NCI-H526 treated with DMSO at 0.1 percent for 48 hours (cell line): ENCODE results near the gene KRT222.

Experiments
- DNase-seq: peaks from one replicate; lab custom pipeline; 2025; lab: John Stamatoyannopoulos, UW

KRT222 gene

DNA sequence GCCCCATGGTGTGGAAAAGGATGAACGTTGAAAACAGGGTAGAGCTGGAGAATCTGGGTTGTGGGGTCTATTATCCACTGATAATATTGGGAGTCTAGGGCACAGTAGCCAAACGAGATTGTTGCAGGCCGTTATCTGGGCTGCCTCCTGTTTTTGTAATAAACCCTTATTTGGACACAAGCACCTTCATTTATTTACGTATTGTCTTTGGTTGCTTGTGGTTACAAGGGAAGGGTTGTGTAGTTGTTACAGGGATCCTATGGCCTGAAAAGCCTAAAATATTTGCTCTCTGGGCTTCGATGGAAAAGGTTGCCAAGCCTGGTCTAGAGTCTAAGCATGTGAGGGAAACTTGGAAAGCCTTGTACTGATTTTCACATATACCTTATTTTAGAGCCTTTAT lies 13.0 kb downstream of the KRT222 start:
- DNase-seq, result no peak

DNA sequence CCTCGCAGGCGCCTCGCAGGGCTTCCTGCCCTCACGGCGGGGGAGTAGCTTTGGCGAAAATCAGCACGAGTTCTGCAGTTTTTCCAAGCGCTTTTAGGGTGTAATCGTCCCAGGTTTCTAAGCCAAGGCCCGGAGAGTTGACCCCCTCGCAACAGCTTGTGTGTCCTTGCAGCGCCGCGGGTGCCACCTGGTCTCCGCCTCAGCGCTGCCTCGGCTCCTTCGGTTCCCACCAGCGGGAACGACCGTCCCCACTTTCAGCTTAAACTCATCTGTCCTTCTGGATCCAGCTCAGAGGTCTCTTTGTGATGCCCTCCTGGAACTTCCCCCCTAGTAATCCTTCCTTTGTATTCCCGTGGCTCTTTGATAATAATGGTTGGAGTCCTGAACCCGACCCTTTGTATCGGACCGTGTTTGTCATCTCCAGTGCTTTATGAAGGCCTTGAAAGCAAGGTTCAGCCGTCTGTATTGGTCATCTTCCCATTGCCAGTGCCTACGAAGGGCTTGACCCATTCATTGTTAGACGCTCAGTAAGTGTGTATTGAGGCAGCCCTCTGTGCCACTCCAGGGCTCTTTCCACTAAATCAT lies 16.5 kb downstream of the KRT222 start:
- DNase-seq, result no peak

DNA sequence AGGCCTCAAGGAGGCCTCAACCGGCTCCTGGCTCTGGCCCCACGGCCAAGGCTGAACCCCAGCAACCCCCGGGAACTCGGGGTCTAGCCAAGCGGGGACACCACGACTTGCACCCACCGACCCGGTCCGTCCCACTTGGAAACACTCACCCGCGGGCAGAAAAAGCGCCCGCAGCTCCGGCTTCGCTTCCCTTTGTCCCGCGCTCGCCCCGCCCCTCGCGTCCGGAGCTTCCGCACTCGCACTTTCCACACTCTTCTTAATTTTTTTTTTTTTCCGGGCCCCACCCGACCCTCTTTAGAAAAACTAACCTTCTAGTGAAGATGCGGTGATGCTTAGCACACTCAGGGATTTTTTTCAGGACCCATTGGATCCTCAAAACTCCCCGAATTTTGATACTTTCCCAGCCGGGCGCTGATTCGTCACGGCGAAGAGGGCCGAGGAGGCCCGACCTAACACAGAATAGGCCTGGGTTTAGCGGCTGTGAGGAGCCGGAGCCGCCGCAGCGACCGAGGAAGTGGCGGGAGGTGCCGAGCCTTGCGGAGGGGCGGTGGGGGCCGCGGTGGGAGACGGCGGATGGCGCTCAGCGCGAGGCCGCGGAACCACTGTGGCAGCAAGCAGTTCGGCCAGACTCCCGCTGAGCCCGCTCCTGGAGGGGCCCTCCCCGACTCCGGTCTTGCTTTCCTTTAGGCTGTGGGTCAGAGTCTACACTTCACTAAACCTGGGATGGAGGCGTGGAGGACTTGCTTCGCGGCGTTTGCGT lies 17.2 kb downstream of the KRT222 start, which contains the start of gene SMARCE1:
Gene SMARCE1 (minus strand): TSS at position 195 of the 760 bp plus-strand sequence. CDS start 2,016 bp downstream, outside the sequence.
- peak; percentile 81 for DNase-seq

GRCh38 chr17:40646791-40647623 lies 18.0 kb downstream of the KRT222 start:
- no peak for DNase-seq

- no peak for DNase-seq
Measured at GRCh38 chr17:40645943-40646342, 19.0 kb downstream of the KRT222 start.

- no peak for DNase-seq
Measured at GRCh38 chr17:40645291-40645690, 19.7 kb downstream of the KRT222 start.

DNA sequence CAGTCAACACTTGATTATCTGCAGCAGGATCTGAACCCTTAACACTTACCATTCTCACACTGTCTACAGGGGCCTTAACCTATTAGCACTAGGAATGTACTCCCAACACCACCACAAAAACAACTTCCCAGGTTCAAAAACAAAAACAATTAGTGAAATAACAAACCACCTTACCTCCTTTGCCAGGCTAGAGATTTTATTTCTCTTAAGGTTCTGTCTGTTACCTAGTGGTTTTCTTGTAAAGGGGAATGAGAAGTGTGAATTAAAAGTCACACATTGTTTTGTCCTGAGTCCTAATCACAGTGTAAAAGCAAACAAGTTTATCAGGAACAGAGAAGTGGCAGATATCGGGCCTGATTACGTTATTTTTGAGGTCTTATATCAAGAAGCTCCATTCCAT lies 27.0 kb downstream of the KRT222 start:
- DNase-seq, result no peak

- no peak for DNase-seq
Measured at GRCh38 chr17:40633871-40634270, 31.1 kb downstream of the KRT222 start.

DNA sequence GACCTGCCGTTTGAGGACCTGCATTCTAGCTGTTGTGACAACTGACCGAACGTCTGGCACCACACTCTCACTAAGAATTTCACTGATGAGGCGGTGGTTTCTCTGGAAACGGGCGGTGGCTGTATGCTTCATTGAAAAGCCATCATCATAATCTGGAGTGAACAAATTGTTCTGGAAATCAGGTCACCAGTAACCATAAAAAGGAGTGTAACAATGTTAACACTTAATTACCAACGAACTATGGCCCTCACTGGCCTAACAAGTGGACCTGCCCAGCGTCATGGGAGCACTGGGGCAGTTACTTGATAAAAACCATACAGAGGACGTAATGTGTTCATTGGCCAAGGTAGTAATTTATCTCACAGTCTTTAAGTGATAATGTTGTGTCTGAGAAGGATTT lies 32.8 kb downstream of the KRT222 start:
- no peak for DNase-seq

- DNase-seq, result no peak
Measured at GRCh38 chr17:40629842-40630241, 35.1 kb downstream of the KRT222 start.

DNA sequence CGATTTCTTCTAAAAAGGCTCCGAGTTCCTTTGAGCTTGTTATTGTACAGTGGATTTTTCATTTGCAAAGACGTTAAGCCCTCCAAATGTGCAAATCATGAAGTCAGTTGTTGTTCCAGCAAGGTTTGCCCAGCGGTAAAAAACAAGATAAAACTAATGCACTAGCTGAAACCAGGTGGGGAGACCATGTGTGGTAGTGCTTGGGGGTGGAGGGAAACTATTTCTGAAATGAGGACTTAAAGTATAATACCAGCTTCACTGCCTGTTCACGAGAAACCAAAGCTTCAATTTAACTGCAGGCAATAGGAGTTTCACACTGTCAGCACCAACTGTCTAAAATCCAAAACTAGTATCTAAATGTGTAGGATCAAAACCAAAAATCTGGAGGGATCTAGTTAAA lies 39.7 kb downstream of the KRT222 start:
- no peak for DNase-seq

DNA sequence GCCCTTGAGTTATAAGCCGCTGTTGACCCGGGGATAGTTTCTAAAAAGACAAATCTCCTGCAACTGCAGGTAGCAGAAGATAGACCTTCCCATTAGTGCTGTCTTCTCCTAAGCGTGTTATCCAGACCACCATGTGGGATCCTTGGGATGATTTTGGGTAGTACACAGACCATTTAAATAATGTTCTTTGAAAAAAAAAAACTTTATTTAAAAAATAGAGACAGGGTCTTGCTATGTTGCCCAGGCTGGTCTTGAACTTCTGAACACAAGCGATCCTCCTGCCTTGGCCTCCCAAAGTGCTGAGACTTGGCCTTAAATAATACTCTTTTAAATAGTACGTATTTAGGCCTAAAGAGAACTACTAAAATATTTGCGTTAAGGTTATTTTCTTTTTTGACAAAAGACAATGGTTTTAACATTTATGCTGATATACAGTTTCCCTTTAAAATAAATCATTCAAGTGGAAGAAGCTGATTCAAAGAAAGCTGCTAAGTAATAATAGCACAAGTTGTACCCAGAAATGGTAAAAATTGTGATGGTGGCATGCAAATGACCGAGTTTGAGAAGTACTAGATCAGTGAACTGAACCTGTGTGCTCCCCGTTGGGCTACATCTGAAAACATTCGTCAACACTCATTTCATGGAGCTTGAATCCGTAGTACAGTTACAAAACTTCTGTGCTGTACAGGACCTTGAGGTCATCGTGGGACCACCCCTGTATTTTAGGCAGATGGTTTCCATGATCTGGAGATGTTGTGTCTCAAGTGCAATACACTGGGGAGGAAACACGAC lies 41.4 kb downstream of the KRT222 start:
- DNase-seq, result no peak

DNA sequence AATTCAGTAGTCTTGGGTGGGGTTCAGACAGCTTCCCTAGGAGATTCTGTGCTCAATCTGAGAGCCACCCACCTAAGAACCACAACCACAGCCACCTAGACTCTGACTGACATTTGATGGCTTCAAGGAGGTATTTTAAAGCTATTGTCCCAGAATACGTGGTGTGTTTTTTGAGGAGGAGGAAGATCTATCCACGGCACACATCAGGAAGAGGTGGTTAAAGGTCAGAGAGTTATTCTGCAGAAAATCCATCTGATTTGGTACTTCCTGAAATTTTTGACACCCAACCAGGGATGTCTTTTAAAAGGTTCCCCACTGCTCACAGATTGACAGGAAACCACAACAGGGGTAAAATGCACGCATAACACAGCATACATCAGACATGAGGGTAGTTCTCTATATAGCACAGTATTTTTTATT lies 42.5 kb downstream of the KRT222 start:
- no peak for DNase-seq

DNA sequence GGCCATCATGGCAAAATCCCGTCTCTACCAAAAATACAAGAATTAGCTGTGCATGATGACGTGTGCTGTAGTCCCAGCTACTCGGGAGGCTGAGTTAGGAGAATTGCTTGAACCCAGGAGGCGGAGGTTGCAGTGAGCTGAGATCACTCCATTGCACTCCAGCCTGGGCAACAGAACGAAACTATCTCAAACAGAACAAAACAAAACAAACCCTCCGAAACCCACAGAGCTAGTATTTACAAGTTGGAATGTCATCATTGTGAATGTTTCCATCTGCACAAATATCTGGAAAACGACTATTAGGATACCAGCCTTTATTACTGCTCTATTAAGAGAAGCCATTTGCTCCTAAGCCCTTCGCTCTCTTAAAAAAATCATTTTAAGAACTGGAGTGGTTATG lies 43.4 kb downstream of the KRT222 start:
- DNase-seq, result no peak

GRCh38 chr17:40621019-40621418 lies 44.0 kb downstream of the KRT222 start:
- no peak for DNase-seq

DNA sequence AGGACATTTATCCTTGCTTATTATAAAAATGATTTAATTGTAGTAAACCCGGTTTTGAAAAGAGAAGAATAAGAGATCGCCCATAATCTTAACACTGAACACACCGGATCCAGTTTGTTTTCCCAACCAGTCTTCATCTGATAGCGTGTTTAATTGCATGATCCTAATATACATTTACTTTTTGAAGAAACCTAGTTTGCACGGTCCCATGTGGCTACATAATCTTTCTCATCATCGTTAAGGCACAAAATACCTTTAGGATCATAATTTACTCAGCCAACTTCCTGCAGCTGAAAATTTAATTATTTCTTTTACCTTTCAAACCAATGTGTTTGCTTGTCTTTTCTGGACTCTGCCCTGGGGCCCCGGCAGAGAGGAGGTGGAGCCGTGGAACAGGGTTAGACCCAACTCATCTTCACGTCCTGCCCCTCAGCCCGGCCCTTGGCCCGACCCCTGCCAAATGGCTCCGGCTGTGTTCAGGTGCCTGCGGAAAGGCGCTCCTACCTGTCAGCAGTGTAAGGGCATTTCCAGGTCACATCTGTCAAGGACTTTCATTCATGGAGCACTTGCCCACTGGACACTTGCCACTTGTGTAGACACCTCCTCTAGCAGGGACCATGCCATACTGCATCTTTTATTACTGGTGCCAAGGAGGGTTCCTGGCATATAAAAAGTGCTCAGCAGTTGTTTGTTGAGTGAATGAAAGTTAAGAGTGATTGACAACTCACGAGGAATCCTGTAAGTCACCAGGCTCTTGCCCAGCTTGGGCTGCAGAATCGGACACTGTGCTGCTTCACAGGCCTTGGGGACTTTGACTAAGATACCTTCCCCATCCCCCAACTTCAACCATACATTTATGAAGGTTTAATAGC lies 46.0 kb downstream of the KRT222 start:
- no peak for DNase-seq

DNA sequence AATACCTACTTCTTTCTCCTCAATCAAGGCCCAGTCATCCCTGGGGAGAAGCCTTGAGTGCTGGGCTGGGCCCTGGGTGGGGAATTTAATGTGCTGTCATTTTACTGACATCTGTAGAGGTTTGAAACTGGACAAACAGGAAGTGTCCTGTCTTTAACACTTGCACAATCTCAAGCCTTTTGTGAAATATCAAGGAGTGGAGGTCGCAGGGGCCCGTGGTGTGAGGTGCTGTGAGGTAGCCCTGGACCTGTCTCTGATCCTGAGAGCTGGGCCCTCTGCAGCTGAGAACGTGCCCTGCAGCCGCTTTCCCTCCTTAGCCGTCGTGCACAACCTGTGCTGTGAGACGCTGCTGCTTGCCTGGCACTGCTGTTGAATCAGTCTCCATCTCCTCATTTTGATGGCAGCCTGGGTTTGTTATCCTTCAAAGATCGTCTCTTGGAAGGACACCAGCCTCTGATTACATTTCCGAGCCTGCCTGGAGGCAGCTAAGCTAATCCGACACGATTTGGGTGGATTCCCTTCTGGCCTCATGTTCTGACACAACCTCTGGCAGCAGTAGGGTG lies 47.2 kb downstream of the KRT222 start:
- no peak for DNase-seq

- DNase-seq, result no peak
Measured at GRCh38 chr17:40616592-40616991, 48.4 kb downstream of the KRT222 start.

GRCh38 chr17:40615841-40616476 lies 49.0 kb downstream of the KRT222 start:
- no peak for DNase-seq
